ENCODE measurements around the gene TPM2. TPM values are rescaled to one million over a fixed set of nuclear protein-coding genes. Genes with fewer than 3 reads are reported as not detected.

TPM2 gene
- total RNA-seq, 1 experiment from 2014 or later: 138 TPM

DNA sequence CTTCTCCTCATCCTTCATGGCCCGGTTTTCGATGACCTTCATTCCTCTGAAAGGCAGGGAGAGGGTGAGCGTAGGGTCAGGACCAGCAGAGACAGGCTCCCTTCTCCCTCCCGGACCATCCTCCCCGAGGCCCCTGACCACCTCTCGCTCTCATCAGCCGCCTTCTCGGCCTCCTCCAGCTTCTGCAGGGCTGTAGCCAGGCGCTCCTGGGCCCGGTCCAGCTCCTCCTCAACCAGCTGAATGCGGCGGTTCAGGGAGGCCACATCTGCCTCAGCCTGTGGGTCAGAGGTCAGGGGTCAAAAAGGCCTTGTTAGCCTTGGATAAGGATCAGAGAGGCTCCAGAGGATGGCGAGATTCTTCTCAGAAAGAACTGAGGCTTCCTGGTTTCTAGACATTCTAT is 4.2 kb downstream of the TPM2 start:
- no peak overlapping the region for H3K27ac Mint-ChIP-seq (ENCODE audit: unreplicated experiment)

DNA sequence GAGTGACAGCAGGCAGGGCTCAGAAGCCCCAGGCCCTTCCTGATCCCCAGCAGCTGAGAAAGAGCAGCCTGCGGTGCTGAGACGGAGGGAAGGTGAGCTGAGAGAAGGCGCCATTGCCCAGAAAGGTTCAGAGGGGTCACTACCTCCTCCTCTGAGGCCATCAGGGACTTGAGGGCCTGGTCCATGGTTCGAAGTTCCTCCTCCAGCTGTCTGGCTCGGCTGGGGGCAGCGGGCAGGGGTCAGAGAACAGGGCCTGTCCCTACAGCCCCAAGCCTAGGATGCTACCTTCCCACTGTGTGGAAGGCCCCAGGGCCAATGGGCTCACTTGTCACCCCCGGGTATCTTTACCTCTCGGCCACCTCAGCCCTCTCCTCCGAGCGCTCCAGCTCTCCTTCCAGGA is 4.8 kb downstream of the TPM2 start:
- peaks cover 45% of the 10 kb centered on the region for H3K36me3 Mint-ChIP-seq (ENCODE audit: insufficient read depth, unreplicated experiment)
- CTCF ChIA-PET: no interaction called here
- TF ChIP-seq, protein P1, sequence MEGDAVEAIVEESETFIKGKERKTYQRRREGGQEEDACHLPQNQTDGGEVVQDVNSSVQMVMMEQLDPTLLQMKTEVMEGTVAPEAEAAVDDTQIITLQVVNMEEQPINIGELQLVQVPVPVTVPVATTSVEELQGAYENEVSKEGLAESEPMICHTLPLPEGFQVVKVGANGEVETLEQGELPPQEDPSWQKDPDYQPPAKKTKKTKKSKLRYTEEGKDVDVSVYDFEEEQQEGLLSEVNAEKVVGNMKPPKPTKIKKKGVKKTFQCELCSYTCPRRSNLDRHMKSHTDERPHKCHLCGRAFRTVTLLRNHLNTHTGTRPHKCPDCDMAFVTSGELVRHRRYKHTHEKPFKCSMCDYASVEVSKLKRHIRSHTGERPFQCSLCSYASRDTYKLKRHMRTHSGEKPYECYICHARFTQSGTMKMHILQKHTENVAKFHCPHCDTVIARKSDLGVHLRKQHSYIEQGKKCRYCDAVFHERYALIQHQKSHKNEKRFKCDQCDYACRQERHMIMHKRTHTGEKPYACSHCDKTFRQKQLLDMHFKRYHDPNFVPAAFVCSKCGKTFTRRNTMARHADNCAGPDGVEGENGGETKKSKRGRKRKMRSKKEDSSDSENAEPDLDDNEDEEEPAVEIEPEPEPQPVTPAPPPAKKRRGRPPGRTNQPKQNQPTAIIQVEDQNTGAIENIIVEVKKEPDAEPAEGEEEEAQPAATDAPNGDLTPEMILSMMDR (IDR thresholded peaks at IDR 0.05; ENCODE audit: unreplicated experiment): no peak
- BruUV-seq (replicated peaks): no TSS peak
- H3K4me1 Mint-ChIP-seq (ENCODE audit: low read depth, unreplicated experiment): peaks cover 16% of the 10 kb centered on the region
- H3K9me3 Mint-ChIP-seq (ENCODE audit: low read depth, unreplicated experiment): no peaks in the 10 kb centered on the region
- H3K27me3 Mint-ChIP-seq (ENCODE audit: unreplicated experiment): no peaks in the 10 kb centered on the region
- no peak for DNase-seq
- no peak overlapping the region for H3K4me3 Mint-ChIP-seq (ENCODE audit: low read depth, unreplicated experiment)
- no peak overlapping the region for H3K27ac Mint-ChIP-seq (ENCODE audit: unreplicated experiment)
- intact Hi-C loops (cut with micrococcal nuclease; ENCODE audit: unreplicated experiment): no loop called here

More for the DNA sequence above, 4.2 kb downstream of the TPM2 start:
- Mint-ChIP-seq H3K27me3 (ENCODE audit: unreplicated experiment) (no peaks in the 10 kb centered on the region), H3K4me3 (ENCODE audit: low read depth, unreplicated experiment) (no peak overlapping the region), H3K9me3 (ENCODE audit: low read depth, unreplicated experiment) (no peaks in the 10 kb centered on the region), H3K4me1 (ENCODE audit: low read depth, unreplicated experiment) (peaks cover 16% of the 10 kb centered on the region), H3K36me3 (ENCODE audit: insufficient read depth, unreplicated experiment) (peaks cover 48% of the 10 kb centered on the region)
- no peak for DNase-seq
- CTCF ChIA-PET: interaction anchor here (0.7 kb wide), 1 partner anchor 11 kb away, joined by 3 read pairs; no protein-coding TSS in a partner anchor
- intact Hi-C loops (cut with micrococcal nuclease; ENCODE audit: unreplicated experiment): no loop called here
- TF ChIP-seq, protein P1 (IDR thresholded peaks at IDR 0.05; ENCODE audit: unreplicated experiment): no peak
- no TSS peak for BruUV-seq (replicated peaks)

DNA sequence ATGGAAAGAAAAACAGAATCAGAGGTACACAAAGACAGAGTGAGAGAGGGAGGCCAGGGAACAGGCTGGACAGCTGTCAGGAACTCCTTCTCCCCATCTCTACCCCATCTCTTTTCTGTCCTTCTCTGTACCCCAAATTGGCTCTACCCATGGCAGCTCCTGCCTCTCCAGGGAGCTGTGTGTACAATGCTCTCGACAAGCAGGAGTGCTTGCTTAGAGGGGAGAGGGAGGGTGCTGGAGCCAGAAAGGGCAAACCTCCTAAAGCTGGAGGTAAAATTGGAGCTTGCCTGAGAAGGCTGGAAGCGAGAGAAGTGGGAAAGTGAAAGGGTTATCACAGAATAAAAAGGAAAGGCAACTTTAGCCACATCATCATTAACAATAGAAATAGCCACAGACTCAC is 6.4 kb downstream of the TPM2 start:
- CTCF ChIA-PET: no interaction called here
- H3K36me3 Mint-ChIP-seq (ENCODE audit: insufficient read depth, unreplicated experiment): peaks cover 32% of the 10 kb centered on the region
- no peak overlapping the region for H3K4me3 Mint-ChIP-seq (ENCODE audit: low read depth, unreplicated experiment)
- DNase-seq: no peak
- TF ChIP-seq, protein P1 (IDR thresholded peaks at IDR 0.05; ENCODE audit: unreplicated experiment): no peak
- peaks cover 16% of the 10 kb centered on the region for H3K4me1 Mint-ChIP-seq (ENCODE audit: low read depth, unreplicated experiment)
- intact Hi-C loops (cut with micrococcal nuclease; ENCODE audit: unreplicated experiment): no loop called here
- H3K27ac Mint-ChIP-seq (ENCODE audit: unreplicated experiment): no peak overlapping the region
- no TSS peak for BruUV-seq (replicated peaks)
- H3K27me3 Mint-ChIP-seq (ENCODE audit: unreplicated experiment): no peaks in the 10 kb centered on the region
- no peaks in the 10 kb centered on the region for H3K9me3 Mint-ChIP-seq (ENCODE audit: low read depth, unreplicated experiment)

DNA sequence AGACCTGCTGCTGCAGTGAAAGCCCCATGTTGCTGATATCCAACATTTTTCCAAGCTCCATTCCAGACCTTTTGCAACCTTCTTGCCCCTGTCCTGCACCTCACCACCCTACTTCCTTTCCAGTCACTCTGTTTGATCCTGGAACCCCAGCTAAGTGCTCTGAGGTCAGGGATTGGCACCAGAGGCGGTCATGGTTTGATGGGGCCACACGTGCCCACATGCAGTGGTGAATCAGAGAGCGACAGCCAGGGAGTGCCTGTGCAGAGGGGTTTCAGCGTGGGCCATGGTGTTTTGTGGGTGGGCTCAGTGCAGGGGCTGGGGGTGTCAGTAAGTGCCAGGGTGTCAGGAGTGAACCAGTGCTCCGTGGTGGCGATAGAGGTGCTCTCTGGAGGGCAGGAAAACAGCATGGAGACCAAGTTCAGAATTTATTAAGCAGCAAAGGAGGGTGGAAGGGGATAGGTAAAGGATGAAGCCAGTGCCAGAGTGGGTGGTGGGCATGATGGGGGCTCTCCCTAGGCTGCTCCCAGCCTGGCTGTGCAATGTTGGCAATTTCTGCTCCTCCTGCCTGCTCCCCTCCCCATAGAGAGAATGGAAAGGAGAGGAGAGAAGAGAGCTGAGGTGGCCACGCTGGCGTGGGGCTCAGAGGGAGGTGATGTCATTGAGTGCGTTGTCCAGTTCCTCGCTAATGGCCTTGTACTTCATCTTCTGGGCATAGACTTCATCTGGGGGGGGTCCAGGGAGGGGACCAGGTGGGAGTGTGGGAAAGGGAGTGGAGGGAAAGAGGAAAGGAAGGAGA is 7.0 kb downstream of the TPM2 start:
- Mint-ChIP-seq H3K27ac (ENCODE audit: unreplicated experiment) (peak overlapping the region; percentile 36), H3K4me3 (ENCODE audit: low read depth, unreplicated experiment) (no peak overlapping the region), H3K27me3 (ENCODE audit: unreplicated experiment) (no peaks in the 10 kb centered on the region), H3K4me1 (ENCODE audit: low read depth, unreplicated experiment) (peaks cover 15% of the 10 kb centered on the region), H3K36me3 (ENCODE audit: insufficient read depth, unreplicated experiment) (peaks cover 29% of the 10 kb centered on the region), H3K9me3 (ENCODE audit: low read depth, unreplicated experiment) (no peaks in the 10 kb centered on the region)
- CTCF ChIA-PET: no interaction called here
- BruUV-seq (replicated peaks): no TSS peak
- no peak for DNase-seq
- TF ChIP-seq, protein P1 (IDR thresholded peaks at IDR 0.05; ENCODE audit: unreplicated experiment): no peak
- intact Hi-C loops (cut with micrococcal nuclease; ENCODE audit: unreplicated experiment): no loop called here
